Kidney epithelial cell (primary cell): ENCODE measurements around the gene SORCS2. TPM values are rescaled to one million over a fixed set of nuclear protein-coding genes. Genes with fewer than 3 reads are reported as not detected.

Source experiments
- DNase-seq: peaks from one replicate; pipeline ENCODE4 v3.0.0-alpha.2; 2010; ENCODE audit warnings: low read depth
- H3K27me3 ChIP-seq: 2 replicates; pipeline ENCODE4 v1.6.0; 2011; ENCODE audit warnings: low read length; ENCODE audit not compliant: control insufficient read depth, insufficient read depth
- H3K36me3 ChIP-seq: 2 replicates; pipeline ENCODE4 v1.5.1; 2011; ENCODE audit warnings: low read length; ENCODE audit not compliant: control insufficient read depth, insufficient read depth
- H3K4me3 ChIP-seq: 2 replicates; pipeline ENCODE4 v1.5.1; 2011; ENCODE audit warnings: low read depth, mild to moderate bottlenecking, control low read depth, low read length
- CTCF ChIP-seq: IDR thresholded peaks from 2 replicates; pipeline ENCODE4 v1.5.1; 2011; ENCODE audit warnings: mild to moderate bottlenecking, moderate library complexity, low read length, control low read depth, inconsistent platforms; ENCODE audit not compliant: insufficient read depth, poor library complexity, severe bottlenecking
- total RNA-seq: library from RNA; depleted of rRNA; stranded (reverse); fragments of >200 nt; gene quantifications from 2 replicates; pipeline ENCODE4 v1.2.3, GENCODE V29; 2015

Gene SORCS2
- total RNA-seq, 1 donor from 2014 or later = 1.4 TPM

DNA sequence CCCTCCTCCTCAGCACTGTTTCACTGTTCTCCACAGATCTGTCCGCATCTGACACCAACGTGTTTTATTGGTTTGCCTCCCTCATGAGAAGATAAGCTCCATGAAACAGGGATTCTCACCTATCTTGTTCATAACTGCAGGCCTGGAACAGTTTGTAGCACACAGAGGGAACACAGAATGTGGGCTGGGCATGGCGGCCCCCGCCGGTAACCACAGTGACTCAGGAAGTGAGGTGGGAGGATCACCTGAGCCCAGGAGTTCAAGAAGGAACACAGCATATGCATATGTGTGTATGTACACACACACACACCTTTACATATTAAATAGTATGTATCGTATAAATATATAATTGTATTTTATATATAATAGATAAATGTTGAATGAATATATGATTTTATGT is 578.7 kb downstream of the SORCS2 start:
- Histone ChIP-seq H3K36me3 (no peaks in the 10 kb centered on the region), H3K4me3 (no peak overlapping the region)

GRCh38 chr4:7771541-7772507 is 579.5 kb downstream of the SORCS2 start:
- TF ChIP-seq CTCF = no peak
- Histone ChIP-seq H3K27me3 (no peaks in the 10 kb centered on the region), H3K36me3 (no peaks in the 10 kb centered on the region), H3K4me3 (no peak overlapping the region)
- no peak for DNase-seq

More for the DNA sequence above, 578.7 kb downstream of the SORCS2 start:
- TF ChIP-seq CTCF = no peak
- DNase-seq = no peak
- no peaks in the 10 kb centered on the region for H3K27me3 ChIP-seq

DNA sequence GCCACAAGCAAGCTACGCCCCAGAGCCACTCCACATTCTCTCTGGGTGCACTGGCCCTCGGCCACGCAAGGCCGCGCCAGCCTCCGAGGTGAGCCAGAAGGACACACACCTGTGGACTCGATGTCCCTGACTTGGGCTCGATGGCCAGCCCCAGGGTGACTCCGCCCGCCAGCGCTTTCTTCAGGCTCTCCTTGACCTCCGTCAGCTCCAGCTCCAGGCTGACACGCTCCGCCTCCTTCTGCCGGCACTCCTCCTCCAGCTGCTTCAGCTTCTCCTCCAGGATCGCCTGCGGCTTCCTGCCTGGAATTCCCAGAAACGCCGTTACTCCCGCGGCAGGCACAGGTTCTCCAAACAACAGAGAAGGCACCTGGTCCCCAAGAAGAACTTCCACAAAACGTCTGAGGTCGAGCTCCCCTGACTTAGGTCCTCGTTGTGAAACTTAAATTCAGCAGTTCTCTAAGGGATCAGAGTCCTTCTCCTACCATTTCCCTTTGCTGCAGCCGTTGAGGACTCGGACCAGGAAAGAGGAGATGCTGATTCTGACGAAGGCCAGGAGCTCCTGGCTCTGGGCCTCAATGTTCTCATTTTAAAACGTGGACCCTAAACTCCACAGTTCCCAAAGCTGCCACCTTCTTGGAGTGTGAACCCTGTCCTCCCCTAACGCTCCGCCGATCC is 580.5 kb downstream of the SORCS2 start:
- no peak for TF ChIP-seq CTCF
- H3K4me3 ChIP-seq = no peak overlapping the region
- DNase-seq = no peak
- no peaks in the 10 kb centered on the region for H3K36me3 ChIP-seq
- H3K27me3 ChIP-seq = no peaks in the 10 kb centered on the region

DNA sequence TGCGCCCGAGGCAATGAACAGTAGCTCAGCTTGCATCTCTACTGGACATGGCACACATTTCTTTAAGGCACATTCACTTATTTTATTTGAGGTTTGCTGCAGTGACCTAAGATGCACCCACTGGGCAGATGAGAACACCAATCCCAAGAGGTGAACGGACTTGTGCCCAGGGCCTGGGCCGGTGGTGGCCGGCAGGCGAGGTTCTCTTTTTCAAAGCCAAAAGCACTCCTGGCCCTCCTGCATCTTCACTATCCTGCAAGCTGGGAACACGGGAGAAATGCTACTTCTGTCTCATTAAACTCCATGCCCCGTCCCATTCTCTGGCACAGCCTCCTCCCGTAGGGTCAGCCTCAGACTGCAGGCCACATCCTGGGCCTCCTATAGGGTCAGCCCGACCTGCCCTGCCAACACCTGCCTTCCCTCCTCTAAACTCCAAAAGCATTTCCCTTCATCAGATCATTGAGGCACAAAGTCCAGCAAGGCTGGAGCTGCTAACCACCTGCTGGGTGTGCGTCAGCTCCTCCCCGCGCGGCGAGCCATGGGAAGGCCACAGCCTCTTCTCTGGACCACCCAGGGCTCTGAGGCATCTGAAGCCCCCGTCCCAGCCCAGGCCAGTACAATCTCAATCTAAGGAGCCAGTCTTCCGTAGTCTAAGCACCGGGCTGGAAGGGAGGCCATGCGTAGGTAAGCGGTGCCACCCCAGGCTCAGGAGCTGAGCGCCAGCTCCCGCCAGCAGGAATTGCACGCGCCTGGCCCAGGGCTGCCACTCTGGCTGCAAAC is 581.3 kb downstream of the SORCS2 start:
- no peak for DNase-seq
- H3K36me3 ChIP-seq = no peaks in the 10 kb centered on the region
- H3K27me3 ChIP-seq = no peaks in the 10 kb centered on the region
- no peak for TF ChIP-seq CTCF
- no peak overlapping the region for H3K4me3 ChIP-seq

- no peaks in the 10 kb centered on the region for H3K36me3 ChIP-seq
- no peak for TF ChIP-seq CTCF
- DNase-seq = no peak
- no peak overlapping the region for H3K4me3 ChIP-seq
- H3K27me3 ChIP-seq = no peaks in the 10 kb centered on the region
Measured at GRCh38 chr4:7774301-7775294, 582.3 kb downstream of the SORCS2 start.
